Parathyroid adenoma (tissue), 2 donors: Measurements from ENCODE around the gene PTPRN.

Experiments used
- H2AFZ ChIP-seq: fragments of 300-600 bp; sonication (generic); one replicate; pipeline ENCODE4 v1.7.0; 2017; ENCODE audit warnings: antibody characterized with exemption, mild to moderate bottlenecking
- H3K27ac ChIP-seq: fragments of 300-600 bp; sonication (generic); one replicate; pipeline ENCODE4 v1.7.0; 2017
- H3K27me3 ChIP-seq: fragments of 300-600 bp; sonication (generic); one replicate; pipeline ENCODE4 v1.7.0; 2017; ENCODE audit warnings: low read length; ENCODE audit not compliant: control insufficient read depth, insufficient read depth
- H3K36me3 ChIP-seq: fragments of 300-600 bp; sonication (generic); one replicate; pipeline ENCODE4 v1.7.0; 2017; ENCODE audit warnings: low read length; ENCODE audit not compliant: control insufficient read depth, insufficient read depth
- H3K4me1 ChIP-seq: fragments of 300-600 bp; sonication (generic); one replicate; pipeline ENCODE4 v1.7.0; 2017; ENCODE audit warnings: control low read depth
- H3K4me2 ChIP-seq: fragments of 300-600 bp; sonication (generic); one replicate; pipeline ENCODE4 v1.7.0; 2017; ENCODE audit warnings: low read length
- H3K4me3 ChIP-seq: fragments of 300-600 bp; sonication (generic); one replicate; pipeline ENCODE4 v1.7.0; 2017; ENCODE audit warnings: low read depth, low read length
- H3K79me2 ChIP-seq: fragments of 300-600 bp; sonication (generic); one replicate; pipeline ENCODE4 v1.7.0; 2017; ENCODE audit warnings: control low read depth
- H3K9ac ChIP-seq: fragments of 300-600 bp; sonication (generic); one replicate; pipeline ENCODE4 v1.7.0; 2017; ENCODE audit warnings: mild to moderate bottlenecking
- H3K9me3 ChIP-seq: fragments of 300-600 bp; sonication (generic); one replicate; pipeline ENCODE4 v1.7.0; 2017; ENCODE audit warnings: low read length; ENCODE audit not compliant: control insufficient read depth
- CTCF ChIP-seq: fragments of 300-600 bp; sonication (generic); IDR thresholded peaks from one replicate; pipeline ENCODE4 v1.7.0; 2017; ENCODE audit warnings: antibody characterized with exemption, mild to moderate bottlenecking
- donor health status: primary hyperparathyroidism.

Gene PTPRN

GRCh38 chr2:219246559-219246958, 62.6 kb downstream of the PTPRN start:
- H3K4me1 ChIP-seq: peaks cover 25% of the 10 kb centered on the region
- H3K36me3 ChIP-seq: no peaks in the 10 kb centered on the region

GRCh38 chr2:219245899-219246230, 63.3 kb downstream of the PTPRN start:
- no peak for TF ChIP-seq CTCF
- peak overlapping the region; percentile 85 for H2AFZ ChIP-seq
- H3K4me1 ChIP-seq: peaks cover 25% of the 10 kb centered on the region
- H3K27ac ChIP-seq: peak overlapping the region; percentile 89
- no peaks in the 10 kb centered on the region for H3K79me2 ChIP-seq
- peak overlapping the region; percentile 91 for H3K4me3 ChIP-seq
- no peaks in the 10 kb centered on the region for H3K27me3 ChIP-seq
- H3K9ac ChIP-seq: peak overlapping the region; percentile 20
- H3K9me3 ChIP-seq: no peaks in the 10 kb centered on the region
- H3K36me3 ChIP-seq: no peaks in the 10 kb centered on the region
- peak overlapping the region; percentile 89 for H3K4me2 ChIP-seq

More at GRCh38 chr2:219246559-219246958, 62.6 kb downstream of the PTPRN start:
- Histone ChIP-seq H3K79me2 (no peaks in the 10 kb centered on the region), H3K9ac (no peak overlapping the region), H3K9me3 (no peaks in the 10 kb centered on the region), H3K27ac (no peak overlapping the region), H3K4me3 (no peak overlapping the region), H3K4me2 (no peak overlapping the region), H3K27me3 (no peaks in the 10 kb centered on the region), H2AFZ (no peak overlapping the region)
- TF ChIP-seq CTCF: no peak

GRCh38 chr2:219245148-219245898, 63.9 kb downstream of the PTPRN start, which contains the start of the genes GLB1L and STK16:
Gene GLB1L (minus strand): TSS chr2:219245444. CDS start chr2:219243573, 1,871 bp downstream.
Gene STK16 (plus strand): TSS chr2:219245479. CDS start chr2:219246000, 521 bp downstream.
- H3K36me3 ChIP-seq: no peaks in the 10 kb centered on the region
- H3K27me3 ChIP-seq: no peaks in the 10 kb centered on the region
- peak within 1 kb of the TSS; percentile 91 for H3K4me3 ChIP-seq
- peak within 1 kb of the TSS; percentile 20 for H3K9ac ChIP-seq
- no peak for TF ChIP-seq CTCF
- no peaks in the 10 kb centered on the region for H3K9me3 ChIP-seq
- H3K4me2 ChIP-seq: peak within 1 kb of the TSS; percentile 89
- peaks cover 22% of the 10 kb centered on the region for H3K4me1 ChIP-seq
- H3K27ac ChIP-seq: peak within 1 kb of the TSS; percentile 89
- H2AFZ ChIP-seq: peak within 1 kb of the TSS; percentile 85
- no peaks in the 10 kb centered on the region for H3K79me2 ChIP-seq

- peaks cover 16% of the 10 kb centered on the region for H3K4me1 ChIP-seq
- peak overlapping the region; percentile 89 for H3K4me2 ChIP-seq
- no peaks in the 10 kb centered on the region for H3K9me3 ChIP-seq
- no peaks in the 10 kb centered on the region for H3K27me3 ChIP-seq
- H3K27ac ChIP-seq: peak overlapping the region; percentile 89
- H3K79me2 ChIP-seq: no peaks in the 10 kb centered on the region
- no peak for TF ChIP-seq CTCF
- H3K4me3 ChIP-seq: peak overlapping the region; percentile 91
- peak overlapping the region; percentile 20 for H3K9ac ChIP-seq
- peak overlapping the region; percentile 85 for H2AFZ ChIP-seq
- H3K36me3 ChIP-seq: no peaks in the 10 kb centered on the region
Observed at GRCh38 chr2:219244789-219245147, 64.4 kb downstream of the PTPRN start.

GRCh38 chr2:219243291-219243761, 65.9 kb downstream of the PTPRN start:
- Histone ChIP-seq H3K9ac (no peak overlapping the region), H3K4me3 (no peak overlapping the region), H3K9me3 (no peaks in the 10 kb centered on the region), H3K79me2 (no peaks in the 10 kb centered on the region), H3K27me3 (no peaks in the 10 kb centered on the region), H3K4me1 (peaks cover 14% of the 10 kb centered on the region), H3K27ac (peak overlapping the region; percentile 80), H3K36me3 (no peaks in the 10 kb centered on the region), H3K4me2 (no peak overlapping the region), H2AFZ (peak overlapping the region; percentile 67)
- no peak for TF ChIP-seq CTCF
